Natural killer cell (primary cell): ENCODE data around the gene KDM2B. TPM values are rescaled to one million over a fixed set of nuclear protein-coding genes. Genes with fewer than 3 reads are reported as not detected.

Experiments
- ATAC-seq, 3 donors: fragments of 150-1000 bp in 2 of 3; fragments of 200-7000 bp in 1 of 3; cut with Tn5 transposase; 1 replicate in 1 of 3; 2 replicates in 2 of 3; pipeline ENCODE4 v1.10.0; 2021; ENCODE audit warnings: mild to moderate bottlenecking in 2 of 3, moderate library complexity in 2 of 3
- DNase-seq, 2 donors: peaks; one replicate each; pipeline versions ENCODE4 v3.0.0 to v3.0.0-alpha.2; 2013 to 2021; ENCODE audit warnings: mixed read lengths in 1 of 2
- H3K27ac ChIP-seq: one replicate; pipeline ENCODE4 v1.5.1; 2013; ENCODE audit warnings: mild to moderate bottlenecking, low read length
- H3K27me3 ChIP-seq: one replicate; pipeline ENCODE4 v1.6.1; 2013; ENCODE audit warnings: low read length; ENCODE audit not compliant: control insufficient read depth, insufficient read depth
- H3K36me3 ChIP-seq: one replicate; pipeline ENCODE4 v1.6.1; 2013; ENCODE audit warnings: low read length; ENCODE audit not compliant: control insufficient read depth, insufficient read depth
- H3K4me1 ChIP-seq: one replicate; pipeline ENCODE4 v1.6.1; 2013; ENCODE audit warnings: low read length; ENCODE audit not compliant: control insufficient read depth, insufficient read depth
- H3K4me3 ChIP-seq: one replicate; pipeline ENCODE4 v1.5.1; 2013; ENCODE audit warnings: low read length
- H3K9me3 ChIP-seq: one replicate; pipeline ENCODE4 v1.6.1; 2013; ENCODE audit warnings: low read length; ENCODE audit not compliant: control insufficient read depth, insufficient read depth
- H3K27ac Mint-ChIP-seq, 2 donors: one replicate each; pipeline ENCODE4 v1.8.0; 2022; ENCODE audit warnings: mild to moderate bottlenecking in 2 of 2, mixed read lengths in 2 of 2, moderate library complexity in 1 of 2
- H3K27me3 Mint-ChIP-seq, 2 donors: one replicate each; pipeline ENCODE4 v1.8.0; 2022; ENCODE audit warnings: low read depth in 2 of 2, mixed read lengths in 2 of 2
- H3K36me3 Mint-ChIP-seq: one replicate; pipeline ENCODE4 v1.8.0; 2022; ENCODE audit warnings: mixed read lengths
- H3K4me1 Mint-ChIP-seq, 2 donors: one replicate each; pipeline ENCODE4 v1.8.0; 2022; ENCODE audit warnings: mixed read lengths in 2 of 2
- H3K4me3 Mint-ChIP-seq: one replicate; pipeline ENCODE4 v1.8.0; 2022; ENCODE audit warnings: mild to moderate bottlenecking, moderate library complexity, mixed read lengths
- H3K9me3 Mint-ChIP-seq, 2 donors: one replicate each; pipeline ENCODE4 v1.8.0; 2022; ENCODE audit warnings: mixed read lengths in 2 of 2
- WGBS: methylation state at CpG from one replicate; pipeline ENCODE4 v1.1.7; 2013; ENCODE audit warnings: missing lambda C conversion rate; ENCODE audit not compliant: insufficient coverage; 5-methylcytosine and 5-hydroxymethylcytosine counted together
- intact Hi-C: fragments of 100-400 bp; cut with micrococcal nuclease; formaldehyde crosslinking; loops from one replicate; pipeline ENCODE4 v1.14.2; 2022
- total RNA-seq, 4 donors: library from RNA; stranded (reverse); fragments of 120-200 nt in 1 of 4; gene quantifications; one replicate each; pipeline versions ENCODE4 v1.2.3 to v1.2.4, GENCODE V29; 2013 to 2022
- TF ChIP-seq, protein P1 (sequence below): fragments of 200-600 bp; IDR thresholded peaks from one replicate; pipeline ENCODE4 v1.8.0; 2022; ENCODE audit warnings: antibody characterized with exemption

The KDM2B gene
- total RNA-seq, 3 donors from 2014 or later (not counting 1 experiment from before 2014, with no cell fraction given) = 97.3 to 106 (median 98.1) TPM

GRCh38 chr12:121534495-121535148, 46.2 kb downstream of the KDM2B start:
- Histone ChIP-seq H3K9me3 (no peaks in the 10 kb centered on the region), H3K4me3 (no peak overlapping the region), H3K27me3 (no peaks in the 10 kb centered on the region), H3K27ac (peak overlapping the region; percentile 95), H3K4me1 (peaks cover 70% of the 10 kb centered on the region), H3K36me3 (peaks cover 12% of the 10 kb centered on the region)
- Mint-ChIP-seq H3K27me3 (no peaks in the 10 kb centered on the region), H3K4me1 (peaks cover 47 to 55% of the 10 kb centered on the region in 2 donors), H3K27ac (peak overlapping the region; percentile 82), H3K36me3 (no peaks in the 10 kb centered on the region), H3K4me3 (peak overlapping the region; percentile 77), H3K9me3 (no peaks in the 10 kb centered on the region)
- DNase-seq = peak; percentile 40 to 93
- 42% methylated on average over 14 of the region's 14 CpGs for WGBS
- intact Hi-C loops = loop anchor here (5.0 kb wide), 3 partner anchors 32 to 93 kb away; partner anchors contain the start of gene ORAI1
- ATAC-seq = peak; percentile 22 to 40 (median 36)
- TF ChIP-seq, protein P1, sequence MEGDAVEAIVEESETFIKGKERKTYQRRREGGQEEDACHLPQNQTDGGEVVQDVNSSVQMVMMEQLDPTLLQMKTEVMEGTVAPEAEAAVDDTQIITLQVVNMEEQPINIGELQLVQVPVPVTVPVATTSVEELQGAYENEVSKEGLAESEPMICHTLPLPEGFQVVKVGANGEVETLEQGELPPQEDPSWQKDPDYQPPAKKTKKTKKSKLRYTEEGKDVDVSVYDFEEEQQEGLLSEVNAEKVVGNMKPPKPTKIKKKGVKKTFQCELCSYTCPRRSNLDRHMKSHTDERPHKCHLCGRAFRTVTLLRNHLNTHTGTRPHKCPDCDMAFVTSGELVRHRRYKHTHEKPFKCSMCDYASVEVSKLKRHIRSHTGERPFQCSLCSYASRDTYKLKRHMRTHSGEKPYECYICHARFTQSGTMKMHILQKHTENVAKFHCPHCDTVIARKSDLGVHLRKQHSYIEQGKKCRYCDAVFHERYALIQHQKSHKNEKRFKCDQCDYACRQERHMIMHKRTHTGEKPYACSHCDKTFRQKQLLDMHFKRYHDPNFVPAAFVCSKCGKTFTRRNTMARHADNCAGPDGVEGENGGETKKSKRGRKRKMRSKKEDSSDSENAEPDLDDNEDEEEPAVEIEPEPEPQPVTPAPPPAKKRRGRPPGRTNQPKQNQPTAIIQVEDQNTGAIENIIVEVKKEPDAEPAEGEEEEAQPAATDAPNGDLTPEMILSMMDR = no peak

GRCh38 chr12:121533394-121534090, 47.3 kb downstream of the KDM2B start:
- WGBS = 92% methylated on average over 15 of the region's 17 CpGs
- Histone ChIP-seq H3K4me3 (no peak overlapping the region), H3K9me3 (no peaks in the 10 kb centered on the region), H3K27ac (peak overlapping the region; percentile 95), H3K36me3 (peaks cover 12% of the 10 kb centered on the region), H3K27me3 (no peaks in the 10 kb centered on the region), H3K4me1 (peaks cover 65% of the 10 kb centered on the region)
- H3K36me3 Mint-ChIP-seq = no peaks in the 10 kb centered on the region
- H3K27me3 Mint-ChIP-seq = no peaks in the 10 kb centered on the region
- H3K4me3 Mint-ChIP-seq = no peak overlapping the region
- ATAC-seq = no peak
- no peaks in the 10 kb centered on the region for H3K9me3 Mint-ChIP-seq
- DNase-seq = no peak
- peaks cover 43 to 49% of the 10 kb centered on the region in 2 donors for H3K4me1 Mint-ChIP-seq
- intact Hi-C loops = loop anchor here (5.0 kb wide), 1 partner anchor 94 kb away; the partner anchor contains the start of gene ORAI1
- peak overlapping the region in 1 of 2 donors; percentile 89 for H3K27ac Mint-ChIP-seq
- TF ChIP-seq, protein P1 = no peak

GRCh38 chr12:121532503-121533393, 48.1 kb downstream of the KDM2B start:
- H3K4me1 ChIP-seq = peaks cover 59% of the 10 kb centered on the region

More at GRCh38 chr12:121532503-121533393, 48.1 kb downstream of the KDM2B start:
- H3K36me3 Mint-ChIP-seq = no peaks in the 10 kb centered on the region
- peaks cover 38 to 45% of the 10 kb centered on the region in 2 donors for H3K4me1 Mint-ChIP-seq
- Histone ChIP-seq H3K4me3 (no peak overlapping the region), H3K27me3 (no peaks in the 10 kb centered on the region), H3K9me3 (no peaks in the 10 kb centered on the region), H3K27ac (no peak overlapping the region), H3K36me3 (peaks cover 16% of the 10 kb centered on the region)
- 95% methylated on average over 15 of the region's 16 CpGs for WGBS
- H3K9me3 Mint-ChIP-seq = no peaks in the 10 kb centered on the region
- TF ChIP-seq, protein P1 = no peak
- peak overlapping the region; percentile 76 to 89 for H3K27ac Mint-ChIP-seq
- H3K4me3 Mint-ChIP-seq = no peak overlapping the region
- DNase-seq = no peak
- no peaks in the 10 kb centered on the region for H3K27me3 Mint-ChIP-seq
- intact Hi-C loops = loop anchor here (5.0 kb wide), 1 partner anchor 95 kb away; the partner anchor contains the start of gene ORAI1
- no peak for ATAC-seq
